Measurements from ENCODE around the gene COA3.

The COA3 gene

DNA sequence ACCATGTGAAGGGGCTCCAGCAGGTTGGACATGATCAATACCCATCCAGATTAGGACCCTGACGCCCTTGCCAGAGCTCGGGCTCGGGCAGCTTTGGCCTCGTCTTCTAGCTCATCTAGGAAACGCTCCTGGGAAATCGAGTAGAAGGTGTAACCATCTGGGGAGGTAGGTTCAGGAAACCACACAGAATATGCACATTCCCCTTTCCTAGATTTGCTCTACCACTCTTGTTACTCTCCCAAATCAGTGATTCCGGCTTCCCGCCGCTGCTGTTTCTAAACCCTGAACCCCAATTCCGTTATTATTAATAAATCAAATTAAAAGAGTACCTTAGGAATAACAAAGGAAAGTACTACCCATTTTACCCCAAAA is 507 bp downstream of the COA3 start:
- Mint-ChIP-seq H3K4me3 (peak overlapping the region; percentile 81), H3K9me3 (no peaks in the 10 kb centered on the region), H3K27ac (peak overlapping the region; percentile 79), H3K36me3 (ENCODE audit: low read depth) (peaks cover 14% of the 10 kb centered on the region), H3K27me3 (peaks cover 10% of the 10 kb centered on the region), H3K4me1 (ENCODE audit: low read depth) (peaks cover 30% of the 10 kb centered on the region)
- intact Hi-C loops (cut with micrococcal nuclease), result no loop called here

DNA sequence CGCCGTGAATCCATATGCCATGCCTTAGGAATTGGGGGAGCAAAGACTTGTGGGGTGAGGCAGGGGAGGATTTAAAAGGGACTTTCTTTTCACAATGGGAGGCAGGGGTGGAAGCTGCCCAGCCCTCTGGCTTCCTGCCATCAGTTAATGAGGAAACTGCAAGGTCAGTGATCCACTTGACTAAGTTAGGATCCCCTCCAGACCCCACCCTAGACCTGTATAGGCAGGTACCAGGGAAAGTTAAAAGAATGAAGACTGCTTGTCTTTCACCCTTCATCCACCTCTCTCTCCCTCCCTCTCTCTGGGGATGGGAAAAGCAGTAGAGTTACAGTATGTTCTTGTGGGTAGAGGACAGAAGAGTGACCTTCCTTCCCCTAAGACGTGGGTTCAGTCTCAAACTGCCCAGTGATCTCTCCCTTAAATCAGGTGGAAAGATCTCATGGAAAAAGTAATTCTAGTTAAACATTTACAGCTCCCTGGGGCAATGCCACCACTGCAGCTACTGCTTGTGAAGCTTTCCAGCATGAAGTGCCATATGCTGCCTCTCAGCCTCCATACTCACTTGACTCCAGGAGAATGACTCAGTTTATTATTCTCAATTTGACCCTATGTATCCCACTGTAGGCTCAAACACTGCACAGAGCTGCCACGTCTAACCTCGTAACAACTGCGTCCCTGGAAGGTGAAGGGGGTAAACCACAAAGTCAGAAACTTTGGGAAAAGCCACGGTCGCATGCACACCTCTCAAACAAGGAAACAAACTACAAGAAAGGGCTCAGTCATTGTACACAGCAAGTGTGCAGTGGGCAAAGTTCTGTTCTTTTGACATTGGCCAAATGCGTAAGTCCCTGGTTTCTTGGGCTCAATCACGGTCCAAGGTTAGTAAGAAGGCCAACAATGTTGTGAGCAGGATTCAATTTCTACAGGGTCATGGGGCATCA is 1.2 kb downstream of the COA3 start:
- Mint-ChIP-seq H3K4me1 (ENCODE audit: low read depth) (peaks cover 30% of the 10 kb centered on the region), H3K27me3 (peaks cover 10% of the 10 kb centered on the region), H3K4me3 (peak overlapping the region; percentile 81), H3K9me3 (no peaks in the 10 kb centered on the region), H3K36me3 (ENCODE audit: low read depth) (peaks cover 14% of the 10 kb centered on the region), H3K27ac (no peak overlapping the region)
- intact Hi-C loops (cut with micrococcal nuclease), result no loop called here

GRCh38 chr17:42796066-42796758 is 2.3 kb downstream of the COA3 start:
- peaks cover 14% of the 10 kb centered on the region for H3K36me3 Mint-ChIP-seq (ENCODE audit: low read depth)
- peaks cover 30% of the 10 kb centered on the region for H3K4me1 Mint-ChIP-seq (ENCODE audit: low read depth)
- H3K4me3 Mint-ChIP-seq, result no peak overlapping the region
- H3K27me3 Mint-ChIP-seq, result peaks cover 10% of the 10 kb centered on the region
- H3K9me3 Mint-ChIP-seq, result no peaks in the 10 kb centered on the region
- intact Hi-C loops (cut with micrococcal nuclease), result no loop called here
- H3K27ac Mint-ChIP-seq, result no peak overlapping the region

DNA sequence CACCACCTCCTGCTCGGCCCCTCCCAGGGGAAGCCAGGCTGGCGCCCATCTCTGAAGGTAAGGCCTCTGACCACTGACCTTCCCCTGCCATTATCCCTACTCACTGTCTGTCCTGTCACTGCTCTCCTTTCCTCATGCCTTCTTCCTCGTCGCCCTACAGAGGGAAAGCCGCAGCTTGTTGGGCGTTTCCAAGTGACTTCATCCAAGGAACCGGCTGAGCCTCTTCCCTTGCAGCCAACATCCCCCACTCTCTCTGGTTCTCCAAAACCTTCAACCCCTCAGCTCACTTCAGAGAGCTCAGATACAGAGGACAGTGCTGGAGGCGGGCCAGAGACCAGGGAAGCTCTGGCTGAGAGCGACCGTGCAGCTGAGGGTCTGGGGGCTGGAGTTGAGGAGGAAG is 3.0 kb downstream of the COA3 start:
- Mint-ChIP-seq H3K27me3 (peaks cover 15% of the 10 kb centered on the region), H3K4me3 (no peak overlapping the region), H3K36me3 (ENCODE audit: low read depth) (peaks cover 14% of the 10 kb centered on the region), H3K9me3 (no peaks in the 10 kb centered on the region), H3K27ac (no peak overlapping the region), H3K4me1 (ENCODE audit: low read depth) (peaks cover 30% of the 10 kb centered on the region)
- intact Hi-C loops (cut with micrococcal nuclease), result no loop called here

GRCh38 chr17:42795061-42795460 is 3.4 kb downstream of the COA3 start:
- Mint-ChIP-seq H3K36me3 (ENCODE audit: low read depth) (peaks cover 14% of the 10 kb centered on the region), H3K9me3 (no peaks in the 10 kb centered on the region), H3K27ac (peak overlapping the region; percentile 33), H3K4me3 (no peak overlapping the region), H3K4me1 (ENCODE audit: low read depth) (peaks cover 30% of the 10 kb centered on the region), H3K27me3 (peaks cover 15% of the 10 kb centered on the region)
- intact Hi-C loops (cut with micrococcal nuclease), result no loop called here

- Mint-ChIP-seq H3K4me1 (ENCODE audit: low read depth) (peaks cover 27% of the 10 kb centered on the region), H3K27ac (no peak overlapping the region), H3K4me3 (no peak overlapping the region), H3K9me3 (no peaks in the 10 kb centered on the region), H3K36me3 (ENCODE audit: low read depth) (peaks cover 14% of the 10 kb centered on the region), H3K27me3 (peaks cover 35% of the 10 kb centered on the region)
- intact Hi-C loops (cut with micrococcal nuclease), result no loop called here
These were observed 6.0 kb downstream of the COA3 start for GRCh38 chr17:42792545-42792944.

DNA sequence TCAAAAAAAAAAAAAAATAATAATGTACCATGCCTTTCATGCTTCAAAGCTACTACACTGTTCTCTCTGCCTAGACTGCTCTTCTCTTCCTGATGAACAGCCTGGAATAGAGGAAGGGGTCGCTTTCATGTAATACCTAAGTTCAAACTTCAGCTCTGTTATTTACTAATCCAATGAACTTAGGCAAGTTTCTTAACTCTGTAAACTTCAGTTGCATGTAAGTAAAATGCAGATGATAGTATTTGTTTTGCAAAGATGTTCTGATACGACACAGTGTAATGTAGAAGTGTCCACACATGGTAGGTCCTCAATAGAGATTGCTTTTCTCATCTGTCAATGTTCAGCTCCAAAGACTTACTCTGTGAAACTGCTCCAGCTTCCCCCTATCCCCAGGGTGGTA is 6.6 kb downstream of the COA3 start:
- Mint-ChIP-seq H3K9me3 (no peaks in the 10 kb centered on the region), H3K4me3 (no peak overlapping the region), H3K36me3 (ENCODE audit: low read depth) (peaks cover 14% of the 10 kb centered on the region), H3K4me1 (ENCODE audit: low read depth) (peaks cover 28% of the 10 kb centered on the region), H3K27ac (no peak overlapping the region), H3K27me3 (peaks cover 41% of the 10 kb centered on the region)
- intact Hi-C loops (cut with micrococcal nuclease), result no loop called here

GRCh38 chr17:42787266-42787665 is 11.2 kb downstream of the COA3 start:
- Mint-ChIP-seq H3K4me3 (no peak overlapping the region), H3K27me3 (peaks cover 83% of the 10 kb centered on the region), H3K4me1 (ENCODE audit: low read depth) (peaks cover 38% of the 10 kb centered on the region), H3K9me3 (no peaks in the 10 kb centered on the region), H3K27ac (no peak overlapping the region), H3K36me3 (ENCODE audit: low read depth) (no peaks in the 10 kb centered on the region)
- intact Hi-C loops (cut with micrococcal nuclease), result no loop called here

GRCh38 chr17:42784811-42785592 is 13.5 kb downstream of the COA3 start:
- peak overlapping the region; percentile 17 for H3K4me3 Mint-ChIP-seq
- H3K36me3 Mint-ChIP-seq (ENCODE audit: low read depth), result peaks cover 2% of the 10 kb centered on the region
- intact Hi-C loops (cut with micrococcal nuclease), result no loop called here
- H3K9me3 Mint-ChIP-seq, result no peaks in the 10 kb centered on the region
- H3K4me1 Mint-ChIP-seq (ENCODE audit: low read depth), result peaks cover 41% of the 10 kb centered on the region
- H3K27me3 Mint-ChIP-seq, result peaks cover 93% of the 10 kb centered on the region
- H3K27ac Mint-ChIP-seq, result no peak overlapping the region

DNA sequence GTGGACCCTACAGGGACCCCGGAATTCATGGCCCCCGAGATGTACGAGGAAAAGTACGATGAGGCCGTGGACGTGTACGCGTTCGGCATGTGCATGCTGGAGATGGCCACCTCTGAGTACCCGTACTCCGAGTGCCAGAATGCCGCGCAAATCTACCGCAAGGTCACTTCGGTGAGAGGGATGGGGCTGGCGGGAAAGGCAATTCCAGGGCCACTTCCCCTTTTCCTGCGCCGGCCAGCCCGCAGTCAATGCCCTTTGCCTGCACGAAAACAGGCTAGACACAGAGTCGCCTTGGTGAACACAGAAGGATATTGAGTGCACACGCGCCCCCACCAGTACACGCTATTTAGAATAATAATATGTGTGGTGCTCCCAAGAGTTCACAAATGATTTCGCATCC is 14.1 kb downstream of the COA3 start:
- no peak overlapping the region for H3K27ac Mint-ChIP-seq
- H3K9me3 Mint-ChIP-seq, result no peaks in the 10 kb centered on the region
- H3K4me1 Mint-ChIP-seq (ENCODE audit: low read depth), result peaks cover 47% of the 10 kb centered on the region
- H3K27me3 Mint-ChIP-seq, result peaks cover 95% of the 10 kb centered on the region
- H3K36me3 Mint-ChIP-seq (ENCODE audit: low read depth), result peaks cover 8% of the 10 kb centered on the region
- intact Hi-C loops (cut with micrococcal nuclease), result no loop called here
- no peak overlapping the region for H3K4me3 Mint-ChIP-seq

DNA sequence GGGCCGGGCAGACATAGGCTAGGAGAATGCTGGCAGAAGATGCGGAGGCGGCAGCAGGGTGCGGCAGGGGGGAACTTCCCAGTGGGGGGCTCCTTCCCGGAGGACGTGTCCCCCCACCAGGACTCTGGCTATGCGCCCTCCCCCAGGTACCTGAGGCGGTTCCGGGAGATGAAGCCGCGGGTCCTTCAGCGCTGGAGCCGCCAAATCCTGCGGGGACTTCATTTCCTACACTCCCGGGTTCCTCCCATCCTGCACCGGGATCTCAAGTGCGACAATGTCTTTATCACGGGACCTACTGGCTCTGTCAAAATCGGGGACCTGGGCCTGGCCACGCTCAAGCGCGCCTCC is 14.7 kb downstream of the COA3 start:
- Mint-ChIP-seq H3K4me1 (ENCODE audit: low read depth) (peaks cover 52% of the 10 kb centered on the region), H3K27me3 (peaks cover 96% of the 10 kb centered on the region), H3K36me3 (ENCODE audit: low read depth) (peaks cover 14% of the 10 kb centered on the region), H3K9me3 (no peaks in the 10 kb centered on the region), H3K27ac (no peak overlapping the region), H3K4me3 (no peak overlapping the region)
- intact Hi-C loops (cut with micrococcal nuclease), result no loop called here

- intact Hi-C loops (cut with micrococcal nuclease), result no loop called here
- Mint-ChIP-seq H3K27me3 (peaks cover 91% of the 10 kb centered on the region), H3K36me3 (ENCODE audit: low read depth) (peaks cover 19% of the 10 kb centered on the region), H3K4me3 (no peak overlapping the region), H3K27ac (no peak overlapping the region), H3K4me1 (ENCODE audit: low read depth) (peaks cover 52% of the 10 kb centered on the region), H3K9me3 (no peaks in the 10 kb centered on the region)
These were observed 15.3 kb downstream of the COA3 start for GRCh38 chr17:42783062-42783790.

GRCh38 chr17:42782166-42783061 is 16.1 kb downstream of the COA3 start:
- Mint-ChIP-seq H3K4me3 (no peak overlapping the region), H3K4me1 (ENCODE audit: low read depth) (peaks cover 48% of the 10 kb centered on the region), H3K27me3 (peaks cover 83% of the 10 kb centered on the region), H3K9me3 (no peaks in the 10 kb centered on the region), H3K27ac (no peak overlapping the region), H3K36me3 (ENCODE audit: low read depth) (peaks cover 28% of the 10 kb centered on the region)
- intact Hi-C loops (cut with micrococcal nuclease), result no loop called here

Measured in dendritic cell treated with granulocyte-macrophage colony-stimulating factor and Interleukin-4, amounts not matched to agents 40 ng/mL and 50 ng/mL, for 4 days (primary cell).